ENCODE results near the gene DCAF5.

DCAF5 gene

DNA sequence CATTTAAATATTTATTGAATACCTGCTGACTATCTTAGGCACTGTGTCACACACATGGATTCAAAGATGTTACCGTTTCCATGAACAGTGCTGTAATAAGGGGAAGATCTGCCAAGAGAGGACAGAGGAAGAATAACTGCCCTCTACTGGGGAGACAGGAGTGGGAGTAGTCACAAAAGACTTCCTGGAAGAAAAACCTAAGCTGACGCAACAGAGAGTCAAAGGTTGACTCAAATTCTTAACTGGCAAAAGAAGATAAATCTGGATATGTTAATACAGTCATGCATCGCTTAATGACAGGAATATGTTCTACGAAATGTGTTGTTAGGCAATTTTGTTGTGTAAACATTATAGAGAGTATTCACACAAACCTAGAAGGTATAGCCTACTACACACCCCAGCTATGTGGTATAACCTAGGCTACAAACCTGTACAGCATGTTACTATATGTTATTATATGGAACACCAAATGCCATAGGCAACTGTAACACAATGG is 51.5 kb downstream of the DCAF5 start:
- in situ Hi-C loops (cut with MboI; ENCODE audit: low sequenced_read_pairs): no loop called here

DNA sequence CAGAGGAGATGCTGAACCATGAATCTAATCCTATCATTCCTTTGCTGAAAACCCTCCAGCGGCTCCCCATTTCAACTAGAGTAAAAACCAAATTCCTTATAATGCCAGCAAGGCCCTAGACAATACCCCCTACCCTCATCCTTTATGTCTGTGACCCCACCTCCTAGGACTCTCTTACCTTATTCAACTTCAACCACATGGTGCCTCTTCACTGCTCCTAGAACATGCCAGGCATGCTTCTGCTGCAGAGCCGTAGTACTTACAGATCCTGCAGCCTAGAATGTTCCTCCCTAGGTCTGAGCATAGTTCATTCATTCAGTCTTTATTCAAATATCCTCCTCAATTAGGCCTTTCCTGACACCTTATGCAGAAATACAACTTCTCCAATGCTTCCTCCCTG is 54.9 kb downstream of the DCAF5 start:
- in situ Hi-C loops (cut with MboI; ENCODE audit: low sequenced_read_pairs): loop anchor here (25.0 kb wide), 1 partner anchor 186 kb away; no protein-coding TSS in a partner anchor

DNA sequence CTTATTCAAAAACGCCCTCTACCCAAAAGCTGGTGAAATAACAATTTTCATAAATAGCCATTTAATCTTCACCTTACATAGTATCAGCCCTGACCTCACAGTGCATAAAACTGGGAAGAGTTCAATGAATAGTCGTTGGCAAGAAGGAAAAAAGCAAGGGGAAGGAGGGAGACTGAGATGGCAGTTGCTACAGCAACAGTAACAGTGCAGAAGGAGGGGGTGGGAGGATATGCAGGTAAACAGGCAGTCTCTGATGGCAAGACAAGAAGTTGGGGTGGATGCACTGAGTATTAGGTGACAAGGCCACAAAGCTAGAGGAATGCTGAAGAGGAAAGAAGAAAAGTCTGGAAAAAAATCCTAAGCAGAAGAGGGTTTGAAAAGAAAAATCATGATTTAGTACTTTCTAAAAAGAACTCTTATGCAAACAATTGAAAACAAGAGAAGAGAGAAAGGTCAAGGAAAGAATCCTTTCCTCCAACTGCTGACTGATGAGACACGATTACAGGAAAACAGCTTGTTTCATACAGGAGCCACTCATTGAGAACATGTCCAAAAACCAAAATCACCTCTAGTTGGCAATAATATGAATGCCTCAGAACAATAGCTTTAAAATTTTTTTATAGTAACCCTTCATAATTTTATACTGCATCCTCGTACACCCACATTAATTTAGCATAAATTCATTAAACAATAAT is 56.0 kb downstream of the DCAF5 start:
- in situ Hi-C loops (cut with MboI; ENCODE audit: low sequenced_read_pairs): loop anchor here (25.0 kb wide), 1 partner anchor 185 kb away; no protein-coding TSS in a partner anchor

DNA sequence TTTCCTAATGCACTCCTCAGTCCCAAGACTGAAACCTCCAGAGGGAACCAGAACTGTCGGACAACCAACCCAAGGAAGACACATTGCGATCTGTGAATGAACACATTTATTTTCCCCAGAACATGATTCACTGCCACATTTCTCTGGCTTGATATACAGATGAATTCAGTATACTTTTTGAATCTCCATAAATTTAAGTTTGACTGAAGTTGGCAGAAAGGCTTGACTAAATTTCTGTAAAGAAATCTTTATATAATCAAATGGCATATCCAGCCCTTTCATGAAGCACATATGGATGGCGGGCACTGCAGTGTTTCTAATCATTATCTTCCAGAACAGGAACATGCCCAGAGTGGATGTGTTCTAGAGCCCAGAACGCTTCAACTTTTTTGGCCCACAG is 56.7 kb downstream of the DCAF5 start:
- in situ Hi-C loops (cut with MboI; ENCODE audit: low sequenced_read_pairs): loop anchor here (25.0 kb wide), 1 partner anchor 184 kb away; no protein-coding TSS in a partner anchor

DNA sequence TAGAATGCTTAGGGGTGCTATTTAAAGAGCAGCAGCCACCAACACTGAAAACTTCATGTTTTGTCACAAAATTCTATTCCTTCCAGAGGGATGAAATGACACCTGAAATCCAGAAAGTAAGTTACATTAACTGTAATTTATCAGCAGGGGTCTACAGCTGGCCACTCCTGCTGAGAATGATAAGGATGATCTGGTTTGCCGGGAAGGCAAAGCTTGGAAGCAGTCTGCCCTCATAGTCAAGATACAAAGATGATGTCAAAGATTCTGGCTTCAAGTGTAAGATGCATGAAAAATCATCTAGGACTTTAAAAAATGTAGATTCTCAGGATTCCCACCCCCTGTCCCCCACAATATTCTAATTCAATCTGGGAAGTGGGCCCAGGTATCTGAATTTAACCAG is 58.4 kb downstream of the DCAF5 start:
- in situ Hi-C loops (cut with MboI; ENCODE audit: low sequenced_read_pairs): loop anchor here (25.0 kb wide), 1 partner anchor 182 kb away; no protein-coding TSS in a partner anchor

DNA sequence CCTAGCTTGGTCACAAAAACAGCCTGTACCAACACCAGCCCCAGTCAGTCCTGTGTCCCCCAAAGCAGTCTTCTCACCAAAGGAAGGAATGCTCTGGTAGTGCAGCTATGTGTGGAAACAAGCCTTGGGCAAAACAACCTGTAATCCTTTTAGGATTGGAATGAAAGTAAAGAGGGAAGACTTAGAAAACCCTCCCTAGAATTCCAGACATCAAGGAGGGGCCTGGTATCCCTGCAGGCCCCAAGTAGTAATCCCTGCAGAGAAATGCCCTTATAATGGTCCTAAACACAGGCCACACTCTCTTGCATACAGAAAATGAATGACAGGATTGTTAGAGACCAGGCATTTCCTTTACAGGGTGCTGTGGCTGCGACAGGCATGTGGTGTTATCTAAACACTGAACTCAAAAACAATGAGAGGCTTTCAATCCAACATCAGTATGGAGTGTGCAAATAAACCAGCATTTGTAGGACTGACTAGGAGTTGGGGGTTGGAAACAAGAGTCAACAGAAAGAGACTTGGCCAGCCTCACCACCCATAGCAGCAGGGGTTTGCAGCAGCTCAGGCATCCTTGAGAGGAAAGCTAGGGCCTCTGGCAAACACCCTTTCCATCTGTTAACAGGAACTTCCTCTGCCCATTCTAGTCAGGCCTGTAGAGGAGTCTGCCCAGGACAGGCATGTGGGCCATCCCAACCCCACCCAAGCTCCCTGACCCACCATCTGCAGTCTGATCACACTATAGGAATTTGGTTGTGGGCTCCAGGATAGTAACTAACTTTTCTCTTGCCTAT is 59.1 kb downstream of the DCAF5 start:
- in situ Hi-C loops (cut with MboI; ENCODE audit: low sequenced_read_pairs): loop anchor here (25.0 kb wide), 1 partner anchor 182 kb away; no protein-coding TSS in a partner anchor

DNA sequence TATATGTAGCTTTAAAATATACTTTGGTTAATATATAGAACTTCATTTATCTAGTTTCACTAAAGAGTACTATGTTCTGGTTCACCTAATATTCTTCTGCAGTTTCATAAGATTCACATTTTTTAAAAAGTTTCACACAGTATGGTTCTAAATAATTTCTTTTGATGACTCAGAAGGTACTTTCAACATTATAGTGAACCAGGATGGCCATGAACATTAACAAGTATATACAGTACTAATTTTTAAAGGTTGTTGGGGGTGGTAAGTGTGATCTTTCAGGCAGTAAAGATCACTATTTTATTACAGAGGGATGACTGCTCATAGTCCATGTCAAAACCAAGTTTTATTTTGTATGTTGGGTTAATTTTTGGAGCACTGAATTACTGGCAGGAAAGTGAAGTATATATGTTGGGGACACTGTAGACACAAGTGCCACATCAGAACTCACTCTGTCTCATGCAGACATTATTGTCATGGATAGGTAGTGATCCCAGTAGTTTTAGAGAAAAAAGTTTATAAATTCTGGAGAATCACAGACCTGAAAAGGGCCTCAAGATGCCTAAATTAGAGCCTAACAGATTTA is 60.0 kb downstream of the DCAF5 start:
- in situ Hi-C loops (cut with MboI; ENCODE audit: low sequenced_read_pairs): loop anchor here (25.0 kb wide), 1 partner anchor 181 kb away; no protein-coding TSS in a partner anchor

DNA sequence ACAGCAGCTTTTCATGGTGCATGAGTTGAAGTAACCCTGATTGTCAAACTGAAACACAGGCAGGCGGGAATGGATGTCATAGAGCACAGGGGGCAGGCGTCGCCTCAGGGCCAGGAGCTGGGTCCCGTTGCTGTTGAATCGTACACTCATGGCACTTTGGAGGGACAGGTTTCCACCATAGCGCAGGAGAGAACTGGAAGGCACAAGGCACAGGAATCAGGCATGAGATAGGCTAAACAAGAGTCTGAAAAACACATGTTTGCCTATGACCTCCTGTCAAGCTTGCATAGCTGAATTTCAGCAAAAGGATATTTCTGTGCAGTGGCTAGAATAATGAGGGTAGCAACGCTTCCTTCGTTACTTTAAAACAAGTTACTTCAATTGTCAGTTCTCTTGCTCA is 61.2 kb downstream of the DCAF5 start:
- in situ Hi-C loops (cut with MboI; ENCODE audit: low sequenced_read_pairs): loop anchor here (25.0 kb wide), 1 partner anchor 179 kb away; no protein-coding TSS in a partner anchor

DNA sequence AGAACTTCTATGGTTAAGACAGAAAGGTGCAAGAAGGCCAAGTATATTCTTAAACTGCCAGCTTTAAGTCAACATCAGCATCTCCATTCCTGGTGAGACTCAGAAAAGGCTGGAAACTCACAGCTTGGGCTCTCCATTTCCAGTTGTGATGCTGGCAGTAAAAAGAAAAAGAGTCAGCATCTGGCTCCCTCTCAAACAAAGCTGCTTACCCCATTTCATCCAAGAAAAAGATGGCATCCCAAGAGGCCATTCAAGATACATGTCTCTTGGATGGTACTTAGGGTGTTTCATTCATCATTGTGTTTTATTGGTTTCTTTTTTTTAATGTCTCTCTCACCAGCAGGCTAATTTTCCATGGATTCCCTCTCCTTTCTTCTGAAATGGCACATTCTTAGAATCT is 61.9 kb downstream of the DCAF5 start:
- in situ Hi-C loops (cut with MboI; ENCODE audit: low sequenced_read_pairs): loop anchor here (25.0 kb wide), 1 partner anchor 179 kb away; no protein-coding TSS in a partner anchor

DNA sequence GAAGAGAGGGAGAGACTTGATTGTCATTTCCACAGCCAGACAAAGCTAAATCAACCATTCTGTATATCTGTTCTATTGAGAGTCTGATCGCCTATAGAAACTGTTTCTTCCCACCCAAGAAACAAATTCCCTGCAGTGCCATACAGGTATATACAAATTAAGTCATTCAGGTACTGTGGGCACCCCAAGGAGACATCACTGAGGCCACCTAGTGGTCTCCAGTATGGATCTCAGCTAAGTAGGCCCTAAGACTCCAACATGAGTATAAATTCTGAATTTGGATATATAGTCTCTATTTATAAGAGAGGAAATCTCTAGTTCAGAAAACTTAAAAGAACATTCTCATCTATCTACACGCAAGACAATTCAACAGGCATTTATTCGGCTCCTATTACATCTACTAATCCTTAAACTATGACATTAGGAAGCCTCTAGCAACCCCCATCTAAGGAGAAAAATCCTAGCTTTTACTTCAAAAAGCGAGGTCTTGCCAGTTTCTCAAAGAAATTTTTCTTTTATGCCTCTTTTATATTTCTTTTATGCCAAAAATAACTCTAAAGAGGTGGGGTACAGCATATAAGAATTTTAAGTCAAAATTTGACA is 62.6 kb downstream of the DCAF5 start:
- in situ Hi-C loops (cut with MboI; ENCODE audit: low sequenced_read_pairs): loop anchor here (25.0 kb wide), 1 partner anchor 178 kb away; no protein-coding TSS in a partner anchor

DNA sequence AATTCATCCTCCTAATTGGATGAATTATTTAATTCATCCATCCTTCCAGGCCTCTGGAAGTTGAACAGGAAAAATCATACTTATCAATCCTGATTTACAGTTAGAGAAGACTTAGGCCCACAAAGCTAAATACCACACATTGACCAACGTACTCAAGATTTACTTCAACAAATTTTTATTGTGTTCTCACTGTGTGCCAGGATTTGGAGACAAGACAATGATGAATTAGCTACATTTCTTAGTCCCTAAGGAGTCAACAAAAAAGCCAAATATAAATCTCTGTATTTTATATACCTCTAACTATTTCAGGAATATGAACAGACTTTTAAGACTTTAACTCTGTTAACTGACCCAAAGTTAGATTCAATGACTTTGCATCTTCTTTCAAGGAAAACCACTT is 63.9 kb downstream of the DCAF5 start:
- in situ Hi-C loops (cut with MboI; ENCODE audit: low sequenced_read_pairs): loop anchor here (25.0 kb wide), 1 partner anchor 177 kb away; no protein-coding TSS in a partner anchor

DNA sequence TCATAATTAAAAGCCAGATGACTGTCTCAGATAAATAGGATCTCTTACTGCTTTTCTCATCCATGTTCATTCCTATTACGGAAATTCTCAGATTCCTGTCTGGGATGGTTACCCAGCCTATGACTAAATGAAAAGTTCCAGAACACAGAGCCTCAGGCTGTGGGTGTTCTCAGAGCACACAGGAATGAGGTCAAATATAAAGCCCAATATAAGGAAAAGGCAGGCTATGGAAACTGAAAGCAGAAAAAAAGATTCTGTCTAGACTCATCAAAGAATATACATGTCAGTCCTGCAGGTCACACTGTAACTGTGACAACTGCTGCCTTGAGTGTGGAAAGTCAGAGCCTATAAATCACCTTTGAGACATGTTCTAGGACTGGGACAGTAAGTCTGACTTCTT is 64.3 kb downstream of the DCAF5 start:
- in situ Hi-C loops (cut with MboI; ENCODE audit: low sequenced_read_pairs): loop anchor here (25.0 kb wide), 1 partner anchor 176 kb away; no protein-coding TSS in a partner anchor

DNA sequence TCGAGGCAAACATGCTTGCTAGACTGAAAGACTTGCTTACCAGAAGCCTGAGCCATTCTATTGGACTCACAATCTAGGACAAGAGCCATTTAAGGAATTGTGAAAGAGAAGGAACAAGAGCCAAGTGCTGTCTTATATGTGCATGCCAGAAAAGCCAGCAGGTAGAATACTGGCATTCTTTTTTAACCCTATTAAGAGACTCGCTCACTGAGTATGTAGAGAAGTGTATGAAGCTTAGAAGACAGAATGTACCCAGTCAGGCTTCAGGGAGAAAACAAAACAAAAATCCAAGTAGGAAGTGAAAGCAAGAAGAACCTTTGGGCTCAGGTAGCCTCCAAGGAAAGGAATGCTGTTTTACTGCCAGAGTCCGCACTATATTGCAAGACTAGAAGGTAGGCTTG is 65.9 kb downstream of the DCAF5 start:
- in situ Hi-C loops (cut with MboI; ENCODE audit: low sequenced_read_pairs): loop anchor here (25.0 kb wide), 1 partner anchor 175 kb away; no protein-coding TSS in a partner anchor

DNA sequence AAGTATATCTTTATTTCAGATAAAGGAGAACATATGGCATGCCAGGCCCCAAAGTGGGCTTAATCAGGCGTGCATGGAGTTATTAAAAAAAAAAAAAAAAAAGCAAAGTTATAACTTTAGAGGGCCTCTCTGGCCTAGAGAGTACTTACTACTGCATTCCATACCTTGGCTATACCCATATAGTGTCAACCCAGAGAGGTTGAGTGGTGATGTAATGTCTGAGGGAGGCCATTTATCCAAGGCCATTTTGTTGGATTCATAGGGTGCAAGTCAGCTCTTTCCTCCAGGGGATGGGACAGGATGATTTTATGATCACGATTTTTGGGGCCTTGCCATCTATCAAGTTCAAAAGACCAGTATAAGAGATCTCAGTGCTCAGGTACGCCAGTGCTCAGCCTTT is 66.4 kb downstream of the DCAF5 start:
- in situ Hi-C loops (cut with MboI; ENCODE audit: low sequenced_read_pairs): loop anchor here (25.0 kb wide), 1 partner anchor 174 kb away; no protein-coding TSS in a partner anchor

DNA sequence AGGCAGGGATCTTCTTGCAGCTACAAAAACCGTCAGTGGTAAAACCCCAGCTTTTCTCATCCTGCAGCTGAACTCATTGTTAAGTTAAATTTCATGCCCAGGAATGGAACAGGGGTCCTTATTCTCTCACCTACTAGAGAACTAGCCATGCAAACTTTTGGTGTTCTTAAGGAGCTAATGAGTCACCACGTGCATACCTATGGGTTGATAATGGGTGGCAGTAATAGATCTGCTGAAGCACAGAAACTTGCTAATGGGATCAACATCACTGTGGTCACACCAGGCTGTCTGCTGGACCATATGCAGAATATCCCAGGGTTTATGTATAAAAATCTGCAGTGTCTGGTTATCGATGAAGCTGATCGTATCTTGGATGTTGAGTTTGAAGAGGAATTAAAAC is 68.9 kb downstream of the DCAF5 start:
- in situ Hi-C loops (cut with MboI; ENCODE audit: low sequenced_read_pairs): loop anchor here (25.0 kb wide), 1 partner anchor 172 kb away; no protein-coding TSS in a partner anchor

DNA sequence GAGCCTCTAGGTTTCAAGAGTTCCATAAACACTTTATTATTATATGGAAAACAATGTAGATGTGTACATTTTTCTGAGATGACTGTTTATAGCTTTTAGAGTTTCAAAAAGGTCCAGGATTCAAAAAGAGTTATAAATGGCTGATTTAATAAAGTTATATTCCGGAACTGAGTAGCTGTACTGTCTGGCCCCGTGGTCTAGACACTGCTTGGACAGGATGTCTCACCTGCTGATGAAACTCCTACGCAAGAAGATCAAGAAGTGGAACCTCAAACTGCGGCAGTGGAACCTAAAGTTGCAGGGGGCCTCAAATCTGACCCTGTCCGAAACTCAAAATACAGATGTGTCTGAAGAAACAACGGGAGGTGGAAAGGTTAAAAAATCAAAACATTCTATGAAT is 69.7 kb downstream of the DCAF5 start:
- in situ Hi-C loops (cut with MboI; ENCODE audit: low sequenced_read_pairs): loop anchor here (25.0 kb wide), 1 partner anchor 171 kb away; no protein-coding TSS in a partner anchor

DNA sequence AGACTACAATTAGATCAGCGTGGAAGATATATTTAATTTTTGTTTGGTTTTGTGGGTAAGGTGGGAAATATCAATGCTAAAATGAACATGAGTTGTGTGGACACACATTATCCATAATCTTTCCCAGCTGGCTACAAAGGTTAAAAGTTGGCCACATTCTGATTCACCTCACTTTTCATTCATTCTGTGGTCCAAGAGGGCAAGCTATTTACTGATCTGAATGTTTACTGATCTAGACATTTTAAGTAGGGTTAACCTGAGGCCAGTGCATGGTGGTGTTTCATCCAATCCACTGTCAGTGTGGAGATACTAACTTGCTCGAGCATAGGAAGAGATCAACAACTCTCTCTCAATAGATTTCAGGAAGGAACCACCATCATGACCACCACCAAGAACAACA is 71.6 kb downstream of the DCAF5 start:
- in situ Hi-C loops (cut with MboI; ENCODE audit: low sequenced_read_pairs): loop anchor here (25.0 kb wide), 1 partner anchor 169 kb away; no protein-coding TSS in a partner anchor

DNA sequence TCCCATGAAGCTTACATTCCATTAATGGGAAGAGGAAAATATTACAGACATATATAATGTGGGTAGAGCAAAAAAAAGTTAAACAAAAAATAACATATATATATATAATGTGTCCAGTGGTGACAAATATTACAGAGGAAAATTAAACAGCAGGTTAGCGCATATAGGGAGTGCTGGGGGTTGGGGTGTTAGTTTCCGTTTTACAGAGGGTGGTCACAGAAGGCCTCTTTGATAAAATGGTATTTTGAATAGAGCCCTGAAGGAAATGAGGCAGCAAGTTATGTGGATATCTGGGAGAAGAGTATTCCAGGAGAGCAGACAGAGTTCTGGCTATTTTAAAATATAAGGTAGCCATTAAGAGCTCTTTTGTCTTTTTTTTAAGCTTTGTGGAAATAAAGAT is 73.2 kb downstream of the DCAF5 start:
- in situ Hi-C loops (cut with MboI; ENCODE audit: low sequenced_read_pairs): loop anchor here (25.0 kb wide), 1 partner anchor 167 kb away; no protein-coding TSS in a partner anchor

DNA sequence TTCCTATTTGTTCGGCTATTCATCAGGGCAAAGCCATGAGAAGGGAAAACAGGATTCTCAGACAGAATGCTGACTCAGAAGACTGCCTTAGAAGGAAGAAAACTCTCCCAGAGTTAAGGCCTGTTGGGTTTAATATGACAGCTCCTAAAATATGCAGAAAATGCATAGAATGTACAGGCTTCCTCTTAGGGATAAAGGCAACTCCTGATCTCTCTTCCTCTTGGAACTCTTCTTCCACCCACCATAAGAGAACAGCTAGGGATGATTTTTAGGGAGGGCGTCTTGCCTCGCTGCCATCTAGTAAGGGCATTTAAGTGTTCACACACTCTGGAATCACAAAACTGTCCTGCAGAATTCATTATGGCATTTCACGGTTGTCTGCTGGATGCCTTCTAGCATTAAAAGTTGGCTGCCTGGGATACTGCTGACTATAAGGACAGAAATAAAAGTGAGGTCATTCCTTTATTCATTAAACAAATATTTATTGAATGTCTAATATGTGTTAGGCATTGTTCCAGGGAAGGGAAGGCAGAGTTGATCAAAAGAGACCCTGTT is 73.7 kb downstream of the DCAF5 start:
- in situ Hi-C loops (cut with MboI; ENCODE audit: low sequenced_read_pairs): loop anchor here (25.0 kb wide), 1 partner anchor 167 kb away; no protein-coding TSS in a partner anchor

DNA sequence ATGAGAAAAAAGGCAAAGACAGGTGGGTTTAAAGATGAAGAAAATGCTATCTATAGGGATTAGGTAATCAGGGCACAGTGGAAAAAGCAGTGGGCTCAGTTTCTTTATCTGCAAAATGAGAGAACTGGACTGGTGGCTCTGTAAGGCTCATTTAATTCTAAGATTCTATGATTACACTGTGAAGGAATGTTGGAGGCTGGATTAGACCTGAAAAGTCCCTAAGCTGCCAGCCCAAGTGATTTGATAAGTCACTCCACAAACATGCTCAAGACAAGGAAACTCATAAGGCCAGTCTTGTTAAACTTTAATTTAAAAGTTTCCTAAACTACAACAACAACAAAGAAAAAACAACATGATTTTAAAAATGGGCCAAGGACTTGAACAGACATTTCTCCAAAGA is 75.1 kb downstream of the DCAF5 start:
- in situ Hi-C loops (cut with MboI; ENCODE audit: low sequenced_read_pairs): loop anchor here (25.0 kb wide), 1 partner anchor 166 kb away; no protein-coding TSS in a partner anchor
